NCI-H69 (cell line): ENCODE data around the gene GPRIN2.
"Not testable (repeated sequence)": the region's sequence is repeated elsewhere in the genome, so short reads cannot be mapped to it uniquely, and the experiment has no call there.

Experiments
- DNase-seq: peaks from one replicate; lab custom pipeline; 2025; lab: John Stamatoyannopoulos, UW

Gene GPRIN2

GRCh38 chr10:46567151-46567550 lies 10.7 kb upstream of the GPRIN2 start:
- not testable (repeated sequence) for DNase-seq

GRCh38 chr10:46565591-46566332 lies 9.3 kb upstream of the GPRIN2 start:
- DNase-seq, result peak; percentile 36

DNA sequence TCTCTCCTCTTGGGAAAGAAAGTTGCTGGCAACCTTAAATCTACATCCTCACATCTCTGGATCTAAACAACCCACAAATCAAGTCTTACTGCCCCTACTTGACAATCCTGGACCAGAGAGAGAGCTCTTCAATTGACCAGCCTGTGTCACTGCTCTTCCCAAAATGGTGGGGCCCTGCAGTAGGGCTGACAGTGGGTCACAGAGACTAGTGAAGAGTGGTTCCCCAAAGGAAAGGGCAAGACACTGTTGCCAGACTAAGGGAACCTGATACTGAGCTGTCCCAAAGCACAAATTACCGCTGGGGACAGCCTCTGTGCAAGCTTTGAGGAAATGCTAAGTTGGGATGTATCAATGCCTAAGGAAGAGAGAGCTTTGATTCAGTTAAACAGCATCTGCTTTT lies 4.5 kb upstream of the GPRIN2 start:
- DNase-seq, result no peak

DNA sequence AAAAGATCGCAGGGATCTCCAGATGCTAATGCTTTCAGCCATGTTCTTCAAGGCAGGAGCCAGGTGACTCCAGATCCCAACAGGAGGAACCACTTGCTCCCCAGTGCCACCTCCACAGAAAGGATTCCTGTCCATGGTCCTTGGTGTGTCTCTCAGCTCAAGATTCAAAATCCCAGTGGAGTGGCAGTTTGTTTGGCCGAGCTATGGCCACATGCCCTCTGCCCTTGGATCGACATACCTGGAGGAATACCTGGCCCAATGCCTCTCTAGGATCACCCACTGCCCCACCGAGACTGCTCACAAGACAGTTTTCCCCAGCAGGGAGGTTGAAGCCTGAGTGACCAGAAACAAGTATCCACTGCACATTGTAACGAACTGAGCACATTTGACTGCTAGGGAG lies 3.9 kb upstream of the GPRIN2 start:
- DNase-seq, result no peak

DNA sequence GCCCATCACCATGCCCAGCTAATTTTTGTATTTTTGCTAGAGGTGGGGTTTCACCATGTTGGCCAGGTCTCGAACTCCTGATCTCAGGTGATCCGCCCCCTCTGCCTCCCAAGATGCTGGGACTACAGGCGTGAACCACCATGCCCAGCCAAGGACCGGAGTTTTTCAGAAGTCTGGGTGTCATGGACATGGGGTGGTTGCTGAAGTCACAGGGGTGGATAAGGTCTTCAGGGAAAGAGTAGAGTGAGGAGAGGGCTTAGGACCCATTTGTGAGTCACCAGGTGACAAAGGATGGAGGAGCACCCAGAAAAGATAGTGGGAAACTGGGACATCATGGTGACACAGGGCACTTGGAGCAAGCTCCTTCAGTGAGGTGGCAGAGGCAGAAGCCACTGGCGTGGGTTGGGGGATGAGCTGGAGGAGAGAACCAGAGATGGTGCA lies 2.8 kb upstream of the GPRIN2 start:
- no peak for DNase-seq

DNA sequence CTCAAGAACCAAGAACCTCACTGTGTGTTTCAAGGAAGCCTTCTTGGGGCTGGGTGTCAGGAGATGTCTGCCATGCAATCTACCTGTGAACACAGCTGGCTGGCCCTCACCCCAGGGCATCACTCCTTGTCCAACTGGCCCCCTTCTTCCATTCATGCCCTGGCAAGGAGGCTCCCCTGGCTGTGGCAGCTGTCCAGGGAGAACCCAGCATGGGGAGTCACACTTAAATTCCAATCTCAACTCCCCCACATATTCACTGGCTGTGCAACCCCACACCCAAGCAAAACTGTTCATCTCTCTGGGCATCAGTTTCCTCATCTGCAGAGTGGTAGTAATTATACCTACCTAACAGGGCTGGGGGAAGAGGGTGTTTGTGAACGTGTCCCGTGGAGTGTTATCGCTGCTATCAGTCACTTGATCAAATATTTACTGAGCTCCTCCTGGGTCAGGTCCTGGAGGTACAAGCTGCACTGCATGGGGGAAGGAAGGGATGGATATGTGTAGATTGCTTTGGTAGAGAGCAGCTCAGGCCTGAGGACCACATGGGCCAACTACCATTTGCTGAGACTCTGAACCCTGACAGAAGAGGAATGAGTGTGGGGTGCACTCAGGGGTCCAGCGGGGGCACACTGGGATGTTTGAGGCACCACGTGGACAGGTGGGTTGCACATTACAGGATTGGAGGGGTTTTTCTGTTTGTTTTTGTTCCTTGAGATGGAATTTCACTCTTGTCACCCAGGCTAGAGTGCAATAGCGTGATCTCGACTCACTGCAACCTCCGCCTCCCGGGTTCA lies 2.1 kb upstream of the GPRIN2 start:
- no peak for DNase-seq

- no peak for DNase-seq
These were observed 1.6 kb upstream of the GPRIN2 start for GRCh38 chr10:46558122-46558391.

GRCh38 chr10:46557319-46558121 lies 1.1 kb upstream of the GPRIN2 start:
- DNase-seq, result peak; percentile 28

GRCh38 chr10:46555713-46556514 lies 544 bp downstream of the GPRIN2 start:
- no peak for DNase-seq

- no peak for DNase-seq
These were observed 1.1 kb downstream of the GPRIN2 start for GRCh38 chr10:46555366-46555712.

DNA sequence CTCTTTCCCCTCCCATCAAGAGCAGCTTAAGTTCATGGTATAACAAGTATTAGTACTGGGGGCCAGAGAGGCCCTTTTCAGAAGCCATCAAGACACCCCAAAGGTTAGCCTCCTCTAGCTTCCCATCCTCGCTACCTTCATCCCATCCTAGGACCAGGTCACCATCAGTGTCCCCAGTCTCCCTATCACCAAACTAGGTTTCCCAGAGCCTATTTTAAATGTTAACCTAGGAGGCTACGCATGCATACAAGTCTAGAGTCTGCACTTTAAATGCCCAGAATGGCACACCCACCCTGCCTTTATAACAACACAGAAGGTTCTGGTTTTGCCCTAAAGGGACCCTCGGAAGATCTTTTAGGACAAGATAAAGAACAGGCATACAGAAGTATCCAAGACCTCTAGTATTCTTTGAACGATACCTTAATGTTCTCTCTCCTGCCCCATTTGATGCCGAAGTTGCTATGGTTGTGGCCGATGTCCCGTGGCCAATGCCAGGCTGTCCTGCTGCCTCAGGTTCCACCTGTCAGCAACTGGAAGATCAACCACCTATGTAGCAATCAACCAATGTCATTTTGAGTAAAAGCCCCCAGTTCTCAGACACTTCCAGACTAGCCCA lies 2.2 kb downstream of the GPRIN2 start:
- no peak for DNase-seq

DNA sequence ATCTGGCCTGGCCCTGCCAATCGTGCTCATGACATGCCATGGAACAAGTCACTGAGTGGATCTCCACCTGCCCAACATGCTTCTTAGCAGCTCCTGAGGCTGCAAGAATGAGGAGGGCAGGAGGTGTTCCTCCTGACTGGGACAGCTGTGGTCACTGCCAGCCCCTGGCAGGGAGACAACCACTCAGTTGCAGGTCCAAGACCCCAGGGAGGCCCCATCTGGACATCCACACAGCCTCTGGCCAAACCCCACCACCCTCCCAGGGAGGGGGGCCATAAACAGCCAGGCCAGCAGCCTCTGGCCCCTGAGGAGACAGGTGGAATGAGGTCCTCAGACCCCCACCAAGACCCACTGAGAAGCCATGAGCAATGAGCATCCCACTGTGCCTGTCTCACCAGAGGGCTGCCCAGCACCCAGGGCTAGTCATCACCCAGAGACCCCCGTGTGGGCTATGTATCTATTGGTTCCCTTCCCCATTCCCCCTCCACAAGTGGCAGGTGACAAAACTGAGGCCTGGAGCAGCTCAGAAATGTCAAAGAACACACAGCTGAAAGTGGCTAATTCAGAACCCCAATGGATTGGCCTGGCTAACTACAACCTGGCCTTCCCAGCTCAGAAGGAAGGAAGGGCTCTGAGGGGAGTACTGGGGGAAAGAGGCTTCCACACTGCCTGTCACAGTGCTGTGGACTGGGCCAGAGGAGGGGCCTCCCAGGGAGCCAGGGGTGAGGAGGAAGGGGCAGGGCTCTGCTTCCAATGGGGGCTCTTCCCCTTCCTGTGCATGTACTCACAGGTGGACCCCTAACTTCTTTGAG lies 3.0 kb downstream of the GPRIN2 start:
- DNase-seq, result no peak

- peak; percentile 39 for DNase-seq
These were observed 3.8 kb downstream of the GPRIN2 start for GRCh38 chr10:46552526-46553237.

DNA sequence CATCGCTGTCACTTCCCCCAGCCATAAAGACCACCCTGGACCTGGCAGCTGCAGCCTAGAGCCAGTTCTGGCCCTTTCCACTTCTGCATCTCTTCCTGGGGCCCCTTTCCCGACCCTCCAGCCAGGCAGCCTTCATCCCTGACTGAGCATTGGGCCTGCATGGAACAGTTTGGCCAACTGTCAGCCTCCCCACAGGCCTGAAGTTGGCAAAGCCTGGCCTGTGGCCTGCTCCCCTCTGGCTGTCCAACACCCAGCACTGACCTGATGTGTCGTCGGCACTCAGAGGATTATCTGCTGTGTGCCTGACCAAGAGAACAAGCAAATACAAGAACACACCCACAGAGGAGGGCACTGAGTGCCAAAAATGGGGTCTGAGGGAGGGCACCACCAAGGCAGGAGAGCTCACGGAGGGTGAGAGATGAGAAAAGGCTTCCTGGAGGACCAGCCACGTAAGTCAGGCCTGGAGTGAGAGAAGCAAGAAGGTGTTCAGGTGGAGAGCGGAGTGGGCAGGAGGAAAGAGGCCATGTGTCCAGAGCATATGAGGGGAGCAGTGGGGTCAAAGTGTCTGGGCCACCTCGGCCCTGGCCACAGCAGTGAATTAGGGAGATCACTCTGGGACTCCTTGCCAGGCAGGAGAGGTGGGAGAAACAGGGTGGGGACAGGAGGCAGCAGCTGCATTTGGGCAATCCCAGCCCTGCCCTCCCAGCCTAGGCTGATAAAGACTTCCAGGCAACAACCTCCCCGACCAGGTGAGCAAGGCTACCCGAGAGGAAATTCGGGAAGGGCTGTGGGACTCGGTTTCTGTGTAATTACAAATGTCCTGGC lies 4.5 kb downstream of the GPRIN2 start:
- no peak for DNase-seq

GRCh38 chr10:46550795-46551700 lies 5.4 kb downstream of the GPRIN2 start:
- no peak for DNase-seq

DNA sequence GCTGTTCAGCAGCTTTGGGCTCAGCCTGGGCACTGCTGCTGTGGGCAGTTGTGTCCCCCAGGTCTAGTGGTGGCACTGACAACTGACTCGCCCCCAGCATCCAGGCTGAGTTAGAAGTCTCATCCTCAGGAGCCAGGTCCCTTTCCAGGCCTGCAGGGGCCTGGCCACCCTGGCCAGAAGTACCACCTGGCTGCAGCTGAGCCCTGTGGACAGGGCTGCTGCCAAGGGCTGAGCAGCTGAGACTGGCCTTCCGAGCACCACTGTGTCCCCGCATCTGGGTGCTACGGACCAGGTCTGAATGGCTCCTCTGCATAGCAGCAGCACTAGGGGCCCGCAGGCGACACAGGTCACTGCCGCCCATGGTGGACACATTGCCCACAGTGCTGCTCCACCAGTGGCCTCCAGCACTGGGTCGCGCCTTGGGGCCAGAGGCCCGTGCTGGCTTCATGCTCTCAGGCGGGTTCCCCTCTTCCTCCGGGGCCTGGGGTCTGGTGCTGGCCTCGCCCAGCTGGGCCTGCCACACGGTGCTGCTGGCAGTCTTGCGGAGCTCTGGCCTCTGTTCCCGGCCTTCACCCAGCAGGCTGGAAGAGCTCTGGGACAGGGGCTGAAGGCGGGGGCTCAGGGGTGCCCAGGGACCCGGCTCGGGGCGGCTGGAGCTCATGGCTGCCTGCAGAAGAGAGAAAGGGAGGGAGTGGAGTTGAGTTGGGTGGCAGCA lies 6.2 kb downstream of the GPRIN2 start:
- no peak for DNase-seq
